ENCODE results near the gene KDM6B. TPM values are rescaled to one million over a fixed set of nuclear protein-coding genes. Genes with fewer than 3 reads are reported as not detected.
"Not testable (repeated sequence)": the region's sequence is repeated elsewhere in the genome, so short reads cannot be mapped to it uniquely, and the experiment has no call there.

Gene KDM6B
- 1 to 10 TPM in 3 of 6 donors, under 1 TPM in 3; 0.04 to 1.9 (median 0.99) TPM for polyA plus RNA-seq (ENCODE audit: low read depth in 6 of 6)

GRCh38 chr17:7833795-7834541 lies at the start of gene KDM6B:
TSS of gene KDM6B (plus strand) at chr17:7834217. CDS start at chr17:7845555, 11,338 bp downstream.
- H3K36me3 Mint-ChIP-seq = peaks cover 0 to 6% of the 10 kb centered on the region in 2 donors
- H3K4me3 Mint-ChIP-seq = peak within 1 kb of the TSS; percentile 91 to 99 (median 96)
- H3K27ac Mint-ChIP-seq = peak within 1 kb of the TSS; percentile 99 to 100 (median 100)
- peak; percentile 47 to 54 for ATAC-seq (ENCODE audit: low read depth in 2 of 2)
- H3K9me3 Mint-ChIP-seq = no peaks in the 10 kb centered on the region
- DNase-seq = peak; percentile 92
- H3K27me3 Mint-ChIP-seq = peaks cover 5 to 22% (median 14%) of the 10 kb centered on the region in 3 donors
- H3K4me1 Mint-ChIP-seq = peaks cover 33 to 50% (median 49%) of the 10 kb centered on the region in 3 donors

- Mint-ChIP-seq H3K36me3 (no peaks in the 10 kb centered on the region), H3K4me3 (no peak overlapping the region), H3K27me3 (peaks cover 7 to 34% (median 11%) of the 10 kb centered on the region in 3 donors), H3K27ac (peak overlapping the region in 1 of 6 donors; percentile 21), H3K9me3 (no peaks in the 10 kb centered on the region), H3K4me1 (no peaks in the 10 kb centered on the region)
- ATAC-seq (ENCODE audit: low read depth in 2 of 2) (no peak), DNase-seq (no peak)
Measured at GRCh38 chr17:7786866-7787265, 47.2 kb upstream of the KDM6B start.

- Mint-ChIP-seq H3K27me3 (peaks cover 7 to 23% (median 21%) of the 10 kb centered on the region in 3 donors), H3K9me3 (no peaks in the 10 kb centered on the region), H3K4me1 (no peaks in the 10 kb centered on the region), H3K4me3 (no peak overlapping the region), H3K36me3 (no peaks in the 10 kb centered on the region), H3K27ac (peak overlapping the region in 1 of 6 donors; percentile 7)
- ATAC-seq (ENCODE audit: low read depth in 2 of 2) (no peak), DNase-seq (no peak)
Measured at GRCh38 chr17:7789131-7789530, 44.9 kb upstream of the KDM6B start.

DNA sequence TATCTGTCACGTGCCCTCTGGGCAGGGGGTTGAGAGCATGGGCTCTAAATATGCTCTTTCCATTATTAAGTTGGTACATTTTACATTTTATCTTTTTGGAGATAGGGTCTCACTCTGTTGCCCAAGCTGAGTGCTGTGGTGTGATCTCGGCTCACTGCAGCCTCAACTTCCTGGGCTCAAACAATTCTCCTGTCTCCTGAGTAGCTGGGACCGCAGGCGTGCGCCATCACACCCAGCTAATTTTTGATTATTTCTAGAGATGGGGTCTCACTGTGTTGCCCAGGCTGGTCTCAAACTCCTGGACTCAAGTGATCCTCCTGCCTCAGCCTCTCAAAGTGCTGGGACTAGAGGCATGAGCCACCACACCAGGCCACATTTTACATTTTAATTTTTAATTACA lies 43.9 kb upstream of the KDM6B start:
- Mint-ChIP-seq H3K27me3 (peaks cover 3 to 28% (median 25%) of the 10 kb centered on the region in 3 donors), H3K9me3 (no peaks in the 10 kb centered on the region), H3K27ac (peak overlapping the region in 1 of 6 donors; percentile 53), H3K4me1 (no peaks in the 10 kb centered on the region), H3K4me3 (no peak overlapping the region), H3K36me3 (no peaks in the 10 kb centered on the region)
- ATAC-seq (ENCODE audit: low read depth in 2 of 2) (no peak), DNase-seq (no peak)

DNA sequence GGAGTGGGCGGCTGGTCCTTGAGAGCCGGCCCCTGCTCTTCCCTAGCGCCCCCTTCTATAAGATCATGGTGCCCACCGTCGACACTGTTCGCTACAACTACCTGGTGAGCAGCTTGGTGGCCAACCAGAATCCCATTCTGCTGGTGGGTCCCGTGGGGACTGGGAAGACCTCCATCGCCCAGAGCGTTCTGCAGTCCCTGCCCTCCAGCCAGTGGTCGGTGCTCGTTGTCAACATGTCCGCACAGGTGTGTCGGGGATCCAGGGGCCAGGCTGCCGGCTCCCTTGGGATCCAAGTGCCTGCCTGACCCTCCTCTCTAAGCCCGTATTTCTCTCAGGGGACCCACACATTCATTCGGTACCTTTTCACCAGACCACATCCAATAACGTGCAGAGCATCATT lies 41.4 kb upstream of the KDM6B start:
- ATAC-seq (ENCODE audit: low read depth in 2 of 2) (no peak), DNase-seq (no peak)
- H3K4me1 Mint-ChIP-seq = no peaks in the 10 kb centered on the region
- H3K4me3 Mint-ChIP-seq = no peak overlapping the region
- H3K36me3 Mint-ChIP-seq = no peaks in the 10 kb centered on the region
- H3K27me3 Mint-ChIP-seq = peaks cover 6 to 25% (median 24%) of the 10 kb centered on the region in 3 donors
- peak overlapping the region in 1 of 6 donors; percentile 83 for H3K27ac Mint-ChIP-seq
- no peaks in the 10 kb centered on the region for H3K9me3 Mint-ChIP-seq

DNA sequence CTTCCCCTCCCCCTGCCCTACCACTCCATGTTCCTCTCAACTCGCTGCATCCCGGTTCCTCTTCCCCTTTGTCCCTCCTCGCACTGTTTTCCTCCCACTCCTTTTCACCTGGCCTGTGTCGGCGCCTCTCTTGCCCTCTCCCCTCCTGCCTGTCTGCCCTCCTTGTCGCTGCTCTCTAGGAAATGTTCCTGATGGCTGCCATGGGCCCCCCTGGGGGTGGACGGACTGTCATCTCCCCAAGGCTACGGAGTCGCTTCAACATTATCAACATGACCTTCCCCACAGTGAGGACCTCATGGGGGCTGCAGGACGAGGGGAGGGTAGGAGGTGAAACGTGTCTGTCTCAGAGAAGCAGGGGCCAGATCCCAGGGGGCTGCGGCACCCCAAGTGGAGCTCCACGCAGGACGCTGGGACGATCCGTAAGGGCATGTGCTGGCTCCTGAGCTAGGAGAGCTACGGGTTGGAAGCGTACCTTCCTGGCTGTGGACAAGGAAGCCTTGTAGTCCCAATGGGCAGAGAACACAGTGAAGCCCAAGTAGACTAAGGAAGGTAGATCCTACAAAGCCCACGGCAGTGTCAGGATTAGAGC lies 39.8 kb upstream of the KDM6B start:
- no peaks in the 10 kb centered on the region for H3K4me1 Mint-ChIP-seq
- H3K27ac Mint-ChIP-seq = no peak overlapping the region
- peaks cover 9 to 32% (median 17%) of the 10 kb centered on the region in 3 donors for H3K27me3 Mint-ChIP-seq
- H3K36me3 Mint-ChIP-seq = no peaks in the 10 kb centered on the region
- H3K9me3 Mint-ChIP-seq = no peaks in the 10 kb centered on the region
- DNase-seq (no peak), ATAC-seq (ENCODE audit: low read depth in 2 of 2) (no peak)
- H3K4me3 Mint-ChIP-seq = no peak overlapping the region

DNA sequence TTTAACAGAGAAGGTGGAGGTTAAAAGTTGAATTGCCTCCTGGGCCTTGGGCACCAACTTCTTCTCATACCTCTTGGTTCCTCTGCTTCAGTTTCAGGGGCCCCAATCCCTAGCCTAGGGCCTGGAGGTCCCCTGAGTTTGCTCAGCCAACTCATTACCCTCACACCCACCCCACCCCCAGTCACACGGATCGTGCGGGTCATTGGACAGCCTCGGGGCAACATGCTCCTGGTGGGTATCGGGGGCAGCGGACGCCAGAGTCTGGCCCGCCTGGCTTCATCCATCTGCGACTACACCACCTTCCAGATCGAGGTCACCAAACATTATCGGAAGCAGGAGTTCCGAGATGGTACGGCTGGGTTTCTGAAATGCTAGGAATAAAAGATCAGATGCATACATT lies 36.0 kb upstream of the KDM6B start:
- Mint-ChIP-seq H3K9me3 (no peaks in the 10 kb centered on the region), H3K36me3 (no peaks in the 10 kb centered on the region), H3K4me1 (no peaks in the 10 kb centered on the region), H3K4me3 (peak overlapping the region in 1 of 8 donors; percentile 37), H3K27ac (peak overlapping the region in 2 of 6 donors; percentile 47 to 91), H3K27me3 (peaks cover 9 to 49% (median 33%) of the 10 kb centered on the region in 3 donors)
- DNase-seq (no peak), ATAC-seq (ENCODE audit: low read depth in 2 of 2) (no peak)

GRCh38 chr17:7798839-7799238 lies 35.2 kb upstream of the KDM6B start:
- Mint-ChIP-seq H3K4me3 (no peak overlapping the region), H3K36me3 (no peaks in the 10 kb centered on the region), H3K4me1 (no peaks in the 10 kb centered on the region), H3K9me3 (no peaks in the 10 kb centered on the region), H3K27ac (no peak overlapping the region), H3K27me3 (peaks cover 12 to 49% (median 42%) of the 10 kb centered on the region in 3 donors)
- no peak for DNase-seq
- ATAC-seq (ENCODE audit: low read depth in 2 of 2) = no peak

- Mint-ChIP-seq H3K4me3 (peak overlapping the region in 1 of 8 donors; percentile 33), H3K9me3 (no peaks in the 10 kb centered on the region), H3K4me1 (peaks cover 0 to 5% (median 2%) of the 10 kb centered on the region in 3 donors), H3K27ac (no peak overlapping the region), H3K27me3 (peaks cover 9 to 53% (median 52%) of the 10 kb centered on the region in 3 donors), H3K36me3 (no peaks in the 10 kb centered on the region)
- DNase-seq (no peak), ATAC-seq (ENCODE audit: low read depth in 2 of 2) (no peak)
Measured at GRCh38 chr17:7803981-7804380, 30.0 kb upstream of the KDM6B start.

GRCh38 chr17:7806587-7806986 lies 27.4 kb upstream of the KDM6B start:
- H3K4me3 Mint-ChIP-seq = no peak overlapping the region
- DNase-seq (no peak), ATAC-seq (ENCODE audit: low read depth in 2 of 2) (no peak)
- H3K9me3 Mint-ChIP-seq = no peaks in the 10 kb centered on the region
- H3K27me3 Mint-ChIP-seq = peaks cover 14 to 57% (median 56%) of the 10 kb centered on the region in 3 donors
- peaks cover 0 to 5% (median 2%) of the 10 kb centered on the region in 3 donors for H3K4me1 Mint-ChIP-seq
- no peaks in the 10 kb centered on the region for H3K36me3 Mint-ChIP-seq
- H3K27ac Mint-ChIP-seq = peak overlapping the region in 1 of 6 donors; percentile 60

DNA sequence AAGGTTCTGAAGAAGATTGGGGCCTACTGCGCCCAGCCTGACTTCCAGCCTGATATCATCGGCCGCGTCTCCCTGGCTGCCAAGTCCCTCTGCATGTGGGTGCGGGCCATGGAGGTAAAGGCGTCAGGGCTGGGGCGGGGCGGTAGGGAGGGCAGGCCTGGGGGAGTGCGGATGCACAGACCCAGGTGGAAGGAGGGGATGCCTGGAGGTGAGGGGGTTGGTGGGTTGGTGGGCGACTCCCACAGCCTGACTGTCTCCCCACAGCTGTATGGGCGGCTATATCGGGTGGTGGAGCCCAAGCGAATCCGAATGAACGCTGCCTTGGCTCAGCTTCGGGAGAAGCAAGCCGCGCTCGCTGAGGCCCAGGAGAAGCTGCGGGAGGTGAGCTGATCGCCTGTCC lies 26.8 kb upstream of the KDM6B start:
- H3K4me1 Mint-ChIP-seq = peaks cover 0 to 5% (median 2%) of the 10 kb centered on the region in 3 donors
- ATAC-seq (ENCODE audit: low read depth in 2 of 2) = no peak
- H3K4me3 Mint-ChIP-seq = no peak overlapping the region
- peaks cover 14 to 53% (median 51%) of the 10 kb centered on the region in 3 donors for H3K27me3 Mint-ChIP-seq
- DNase-seq = no peak
- H3K9me3 Mint-ChIP-seq = no peaks in the 10 kb centered on the region
- no peaks in the 10 kb centered on the region for H3K36me3 Mint-ChIP-seq
- H3K27ac Mint-ChIP-seq = no peak overlapping the region

- Mint-ChIP-seq H3K4me3 (no peak overlapping the region), H3K4me1 (peaks cover 0 to 5% (median 2%) of the 10 kb centered on the region in 3 donors), H3K36me3 (no peaks in the 10 kb centered on the region), H3K9me3 (no peaks in the 10 kb centered on the region), H3K27ac (no peak overlapping the region), H3K27me3 (peaks cover 11 to 35% (median 31%) of the 10 kb centered on the region in 3 donors)
- ATAC-seq (ENCODE audit: low read depth in 2 of 2) (no peak), DNase-seq (no peak)
Measured at GRCh38 chr17:7809086-7809790, 24.8 kb upstream of the KDM6B start.

- not testable (repeated sequence) for H3K4me1 Mint-ChIP-seq; H3K9me3 Mint-ChIP-seq; ATAC-seq (ENCODE audit: low read depth in 2 of 2); DNase-seq; H3K36me3 Mint-ChIP-seq
- Mint-ChIP-seq H3K27ac (peak overlapping the region in 1 of 6 donors; percentile 24), H3K27me3 (peaks cover 11 to 29% (median 28%) of the 10 kb centered on the region in 3 donors), H3K4me3 (peak overlapping the region in 1 of 8 donors; percentile 70)
Measured at GRCh38 chr17:7809791-7810343, 24.1 kb upstream of the KDM6B start.
